Peyer's patch (tissue), 4 donors: Measurements from ENCODE around the gene TMEM174.
"Not testable (repeated sequence)": the region's sequence is repeated elsewhere in the genome, so short reads cannot be mapped to it uniquely, and the experiment has no call there.

Experiments used
- POLR2A ChIP-seq, 2 donors: fragments of 450-650 bp; IDR thresholded peaks; one replicate each; pipeline ENCODE4 v1.5.1; 2017; ENCODE audit warnings: antibody characterized with exemption in 2 of 2, mild to moderate bottlenecking in 2 of 2, moderate library complexity in 2 of 2
- TF ChIP-seq, protein P1 (sequence below), 6 experiments: fragments of 450-650 bp in 4 of 6; fragments of 200-600 bp in 2 of 6; sonication (generic) in 1 of 6; IDR thresholded peaks; one replicate each; pipeline ENCODE4 v1.5.1; 2017 to 2019; ENCODE audit warnings: antibody characterized with exemption in 6 of 6, mild to moderate bottlenecking in 3 of 6, moderate library complexity in 1 of 6

DNA sequence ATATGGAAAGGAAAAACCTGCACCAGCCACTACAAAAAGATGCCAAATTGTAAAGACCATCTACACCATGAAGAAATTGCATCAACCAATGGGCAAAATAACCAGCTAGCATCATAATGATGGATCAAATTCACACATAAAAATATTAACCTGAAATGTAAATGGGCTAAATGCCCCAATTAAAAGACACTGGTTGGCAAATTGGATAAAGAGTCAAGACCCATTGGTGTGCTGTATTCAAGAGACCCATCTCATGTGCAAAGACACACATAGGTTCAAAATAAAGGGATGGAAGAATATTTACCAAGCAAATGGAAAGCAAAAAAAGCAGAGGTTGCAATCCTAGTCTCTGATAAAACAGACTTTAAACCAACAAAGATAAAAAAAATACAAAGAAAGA is 36.1 kb downstream of the TMEM174 start:
- TF ChIP-seq, protein P1, sequence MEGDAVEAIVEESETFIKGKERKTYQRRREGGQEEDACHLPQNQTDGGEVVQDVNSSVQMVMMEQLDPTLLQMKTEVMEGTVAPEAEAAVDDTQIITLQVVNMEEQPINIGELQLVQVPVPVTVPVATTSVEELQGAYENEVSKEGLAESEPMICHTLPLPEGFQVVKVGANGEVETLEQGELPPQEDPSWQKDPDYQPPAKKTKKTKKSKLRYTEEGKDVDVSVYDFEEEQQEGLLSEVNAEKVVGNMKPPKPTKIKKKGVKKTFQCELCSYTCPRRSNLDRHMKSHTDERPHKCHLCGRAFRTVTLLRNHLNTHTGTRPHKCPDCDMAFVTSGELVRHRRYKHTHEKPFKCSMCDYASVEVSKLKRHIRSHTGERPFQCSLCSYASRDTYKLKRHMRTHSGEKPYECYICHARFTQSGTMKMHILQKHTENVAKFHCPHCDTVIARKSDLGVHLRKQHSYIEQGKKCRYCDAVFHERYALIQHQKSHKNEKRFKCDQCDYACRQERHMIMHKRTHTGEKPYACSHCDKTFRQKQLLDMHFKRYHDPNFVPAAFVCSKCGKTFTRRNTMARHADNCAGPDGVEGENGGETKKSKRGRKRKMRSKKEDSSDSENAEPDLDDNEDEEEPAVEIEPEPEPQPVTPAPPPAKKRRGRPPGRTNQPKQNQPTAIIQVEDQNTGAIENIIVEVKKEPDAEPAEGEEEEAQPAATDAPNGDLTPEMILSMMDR (IDR thresholded peaks at IDR 0.05): not testable (repeated sequence)
- not testable (repeated sequence) for TF ChIP-seq POLR2A (IDR thresholded peaks at IDR 0.05)
